ENCODE measurements around the gene ADAMTS12. TPM values are rescaled to one million over a fixed set of nuclear protein-coding genes. Genes with fewer than 3 reads are reported as not detected.
"Not testable (repeated sequence)": the region's sequence is repeated elsewhere in the genome, so short reads cannot be mapped to it uniquely, and the experiment has no call there.

ADAMTS12 gene
- total RNA-seq, 4 donors from 2014 or later: 0.60 to 4.1 (median 1.3) TPM

DNA sequence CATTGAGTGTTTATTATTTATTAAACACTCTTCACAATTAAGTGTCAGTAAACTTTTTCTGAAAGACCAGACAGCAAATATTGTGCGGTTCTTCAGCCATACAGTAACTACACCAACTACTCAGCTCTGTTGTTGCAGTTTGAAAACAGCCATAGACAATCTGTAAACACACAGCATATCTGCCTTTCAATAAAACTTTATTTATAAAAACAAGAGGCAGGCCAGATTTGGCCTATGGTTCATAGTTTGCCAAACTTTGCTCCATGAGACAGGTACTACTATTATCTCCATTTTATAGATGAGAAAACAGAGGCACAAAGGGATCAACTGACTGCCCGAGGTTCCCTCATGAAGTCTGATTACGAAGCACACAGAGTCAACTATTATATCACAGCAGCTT is 11.5 kb downstream of the ADAMTS12 start:
- TF ChIP-seq, protein P1, sequence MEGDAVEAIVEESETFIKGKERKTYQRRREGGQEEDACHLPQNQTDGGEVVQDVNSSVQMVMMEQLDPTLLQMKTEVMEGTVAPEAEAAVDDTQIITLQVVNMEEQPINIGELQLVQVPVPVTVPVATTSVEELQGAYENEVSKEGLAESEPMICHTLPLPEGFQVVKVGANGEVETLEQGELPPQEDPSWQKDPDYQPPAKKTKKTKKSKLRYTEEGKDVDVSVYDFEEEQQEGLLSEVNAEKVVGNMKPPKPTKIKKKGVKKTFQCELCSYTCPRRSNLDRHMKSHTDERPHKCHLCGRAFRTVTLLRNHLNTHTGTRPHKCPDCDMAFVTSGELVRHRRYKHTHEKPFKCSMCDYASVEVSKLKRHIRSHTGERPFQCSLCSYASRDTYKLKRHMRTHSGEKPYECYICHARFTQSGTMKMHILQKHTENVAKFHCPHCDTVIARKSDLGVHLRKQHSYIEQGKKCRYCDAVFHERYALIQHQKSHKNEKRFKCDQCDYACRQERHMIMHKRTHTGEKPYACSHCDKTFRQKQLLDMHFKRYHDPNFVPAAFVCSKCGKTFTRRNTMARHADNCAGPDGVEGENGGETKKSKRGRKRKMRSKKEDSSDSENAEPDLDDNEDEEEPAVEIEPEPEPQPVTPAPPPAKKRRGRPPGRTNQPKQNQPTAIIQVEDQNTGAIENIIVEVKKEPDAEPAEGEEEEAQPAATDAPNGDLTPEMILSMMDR (IDR thresholded peaks at IDR 0.05): no peak
- TF ChIP-seq POLR2AphosphoS5 (IDR thresholded peaks at IDR 0.05) (no peak), POLR2A (IDR thresholded peaks at IDR 0.05) (no peak)
- no peaks in the 10 kb centered on the region for H3K4me1 ChIP-seq

DNA sequence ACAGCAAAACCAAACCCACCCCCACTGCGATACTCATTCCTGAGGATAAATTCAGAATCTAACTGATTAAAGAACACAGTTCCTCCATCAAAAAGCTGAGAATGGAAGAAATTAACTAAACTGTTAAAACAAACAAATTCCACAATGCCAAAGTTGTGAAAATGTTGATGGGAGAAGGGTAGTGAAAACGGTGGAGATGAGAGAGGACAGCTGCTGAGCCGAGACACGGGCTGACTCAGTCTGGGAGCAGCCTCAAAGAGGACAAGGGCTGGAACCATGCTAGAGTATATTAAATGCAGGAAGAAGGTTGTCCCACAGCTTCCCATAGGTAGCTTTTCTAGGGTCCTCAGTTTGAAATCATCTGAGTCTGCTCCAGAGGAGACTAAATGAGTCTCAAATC is 14.3 kb downstream of the ADAMTS12 start:
- no peaks in the 10 kb centered on the region for H3K27me3 ChIP-seq
- no peaks in the 10 kb centered on the region for H3K9me3 ChIP-seq
- H3K4me3 ChIP-seq: no peak overlapping the region
- intact Hi-C loops (cut with DNase I; ENCODE audit: low total_unique reads) (no loop called here), in situ Hi-C loops (cut with MboI; ENCODE audit: low pct_ligation_motif_present in 1 of 4, low pct_unique_long_range_greater_than_20kb in 1 of 4, low sequenced_read_pairs in 3 of 4) (no loop called here)
- DNase-seq: no peak
- H3K4me1 ChIP-seq: no peaks in the 10 kb centered on the region
- no peaks in the 10 kb centered on the region for H3K36me3 ChIP-seq
- no peak for TF ChIP-seq EP300 (IDR thresholded peaks at IDR 0.05; ENCODE audit: low read depth)
- no peak for TF ChIP-seq POLR2AphosphoS5 (IDR thresholded peaks at IDR 0.05)
- TF ChIP-seq, protein P1 (IDR thresholded peaks at IDR 0.05): no peak
- no peak for TF ChIP-seq POLR2A (IDR thresholded peaks at IDR 0.05)
- H3K27ac ChIP-seq: no peak overlapping the region
- WGBS, 2 donors (ENCODE audit: low coverage in 1 of 2): 68 to 70% methylated on average over 2 to 4 of the region's 4 CpGs

More for the DNA sequence above, 11.5 kb downstream of the ADAMTS12 start:
- no peak for DNase-seq
- intact Hi-C loops (cut with DNase I; ENCODE audit: low total_unique reads): no loop called here
- in situ Hi-C loops (cut with MboI; ENCODE audit: low pct_ligation_motif_present in 1 of 4, low pct_unique_long_range_greater_than_20kb in 1 of 4, low sequenced_read_pairs in 3 of 4): no loop called here
- Histone ChIP-seq H3K4me3 (no peak overlapping the region), H3K36me3 (no peaks in the 10 kb centered on the region), H3K27me3 (no peaks in the 10 kb centered on the region), H3K9me3 (no peaks in the 10 kb centered on the region), H3K27ac (no peak overlapping the region)
- WGBS, 2 donors (ENCODE audit: low coverage in 1 of 2): 80 to 93% methylated on average over 1 to 3 of the region's 3 CpGs

DNA sequence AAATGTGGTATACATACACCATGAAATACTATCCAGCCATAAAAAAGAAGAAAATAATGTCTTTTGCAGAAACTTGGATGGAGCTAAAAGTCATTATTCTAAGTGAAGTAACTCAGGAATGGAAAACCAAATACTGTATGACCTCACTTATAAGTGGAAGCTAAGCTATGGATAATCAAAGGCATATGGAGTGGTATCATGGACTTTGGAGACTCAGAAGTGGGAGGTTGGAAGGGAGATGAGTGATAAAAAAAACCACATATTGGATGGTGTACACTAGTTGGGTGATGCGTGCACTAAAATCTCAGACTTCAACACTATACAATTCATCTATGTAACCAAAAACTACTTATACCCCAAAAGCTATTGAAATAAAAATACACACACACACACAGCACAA is 24.5 kb downstream of the ADAMTS12 start:
- intact Hi-C loops (cut with DNase I; ENCODE audit: low total_unique reads) (no loop called here), in situ Hi-C loops (cut with MboI; ENCODE audit: low pct_ligation_motif_present in 1 of 4, low pct_unique_long_range_greater_than_20kb in 1 of 4, low sequenced_read_pairs in 3 of 4) (no loop called here)
- Histone ChIP-seq H3K9me3 (peaks cover 3 to 7% of the 10 kb centered on the region in 2 donors), H3K27me3 (no peaks in the 10 kb centered on the region), H3K27ac (no peak overlapping the region), H3K36me3 (no peaks in the 10 kb centered on the region), H3K4me1 (no peaks in the 10 kb centered on the region), H3K4me3 (no peak overlapping the region)
- no peak for DNase-seq
- TF ChIP-seq POLR2A (IDR thresholded peaks at IDR 0.05) (no peak), POLR2AphosphoS5 (IDR thresholded peaks at IDR 0.05) (no peak), EP300 (IDR thresholded peaks at IDR 0.05; ENCODE audit: low read depth) (no peak)
- TF ChIP-seq, protein P1 (IDR thresholded peaks at IDR 0.05): no peak
- WGBS, 2 donors (ENCODE audit: low coverage in 1 of 2): 91 to 100% methylated on average over 1 of the region's 1 CpG

DNA sequence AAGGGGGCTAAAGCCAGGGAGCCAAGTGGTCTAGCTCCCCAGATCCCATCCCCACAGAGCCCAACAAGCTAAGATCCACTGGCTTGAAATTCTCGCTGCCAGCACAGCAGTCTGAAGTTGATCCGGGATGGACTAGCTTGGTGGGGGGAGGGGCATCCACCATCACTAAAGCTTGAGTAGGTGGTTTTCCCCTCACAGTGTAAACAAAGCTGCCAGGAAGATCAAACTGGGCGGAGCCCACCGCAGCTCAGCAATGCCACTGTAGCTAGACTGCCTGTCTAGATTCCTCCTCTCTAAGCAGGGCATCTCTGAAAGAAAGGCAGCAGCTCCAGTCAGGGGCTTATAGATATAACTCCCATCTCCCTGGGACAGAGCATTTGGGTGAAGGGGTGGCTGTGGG is 32.6 kb downstream of the ADAMTS12 start:
- DNase-seq; H3K4me3 ChIP-seq; H3K27me3 ChIP-seq; H3K9me3 ChIP-seq; intact Hi-C loops (cut with DNase I; ENCODE audit: low total_unique reads); in situ Hi-C loops (cut with MboI; ENCODE audit: low pct_ligation_motif_present in 1 of 4, low pct_unique_long_range_greater_than_20kb in 1 of 4, low sequenced_read_pairs in 3 of 4); H3K36me3 ChIP-seq; H3K27ac ChIP-seq; H3K4me1 ChIP-seq: not testable (repeated sequence)
- 27% methylated on average over 4 of the region's 4 CpGs; no CpG with 5 or more reads in 1 of the 2 donors for WGBS, 2 donors (ENCODE audit: low coverage in 1 of 2)

DNA sequence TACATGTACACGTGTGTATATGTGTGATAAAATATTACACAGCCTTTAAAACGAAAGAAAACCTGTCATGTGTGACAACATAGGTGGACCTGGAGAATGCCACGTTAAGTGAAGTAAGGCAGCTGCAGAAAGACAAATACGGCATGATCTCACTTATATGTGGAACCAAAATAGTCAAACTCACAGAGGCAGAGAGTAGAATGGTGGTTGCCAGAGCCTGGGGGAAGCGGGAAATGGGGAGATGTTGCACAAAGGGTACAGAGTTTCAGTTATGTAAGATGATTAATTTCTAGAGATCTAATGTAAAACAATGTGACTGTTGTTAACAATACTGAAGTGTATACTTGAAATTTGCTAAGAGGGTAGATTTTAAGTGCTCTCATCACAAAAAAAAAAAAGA is 34.8 kb downstream of the ADAMTS12 start:
- intact Hi-C loops (cut with DNase I; ENCODE audit: low total_unique reads) (no loop called here), in situ Hi-C loops (cut with MboI; ENCODE audit: low pct_ligation_motif_present in 1 of 4, low pct_unique_long_range_greater_than_20kb in 1 of 4, low sequenced_read_pairs in 3 of 4) (no loop called here)
- no peak overlapping the region for H3K27ac ChIP-seq
- no peaks in the 10 kb centered on the region for H3K9me3 ChIP-seq
- no peaks in the 10 kb centered on the region for H3K36me3 ChIP-seq
- TF ChIP-seq, protein P1 (IDR thresholded peaks at IDR 0.05): no peak
- no peak for TF ChIP-seq POLR2AphosphoS5 (IDR thresholded peaks at IDR 0.05)
- TF ChIP-seq EP300 (IDR thresholded peaks at IDR 0.05; ENCODE audit: low read depth): no peak
- TF ChIP-seq POLR2A (IDR thresholded peaks at IDR 0.05): no peak
- H3K27me3 ChIP-seq: no peaks in the 10 kb centered on the region
- no peak overlapping the region for H3K4me3 ChIP-seq
- H3K4me1 ChIP-seq: no peaks in the 10 kb centered on the region
- DNase-seq: no peak
- WGBS, 2 donors (ENCODE audit: low coverage in 1 of 2): 77 to 79% methylated on average over 5 of the region's 5 CpGs

Measured in transverse colon (tissue), 4 donors.